ENCODE data around the gene CPED1. TPM values are rescaled to one million over a fixed set of nuclear protein-coding genes. Genes with fewer than 3 reads are reported as not detected.
"Not testable (repeated sequence)": the region's sequence is repeated elsewhere in the genome, so short reads cannot be mapped to it uniquely, and the experiment has no call there.

Gene CPED1
- total RNA-seq, 1 experiment from 2014 or later: 4.9 TPM

- in situ Hi-C loops (cut with HindIII; ENCODE audit: low pct_unique_long_range_greater_than_20kb, low sequenced_read_pairs): no loop called here
- no peak for DNase-seq (ENCODE audit: low read depth, low spot score)
Measured at GRCh38 chr7:121085922-121086321, 97.4 kb downstream of the CPED1 start.

GRCh38 chr7:121088870-121089269 lies 100.4 kb downstream of the CPED1 start:
- in situ Hi-C loops (cut with HindIII; ENCODE audit: low pct_unique_long_range_greater_than_20kb, low sequenced_read_pairs): no loop called here
- DNase-seq (ENCODE audit: low read depth, low spot score): no peak

- in situ Hi-C loops (cut with HindIII; ENCODE audit: low pct_unique_long_range_greater_than_20kb, low sequenced_read_pairs): no loop called here
- DNase-seq (ENCODE audit: low read depth, low spot score): no peak
Measured at GRCh38 chr7:121094829-121095228, 106.3 kb downstream of the CPED1 start.

GRCh38 chr7:121097577-121097976 lies 109.1 kb downstream of the CPED1 start:
- in situ Hi-C loops (cut with HindIII; ENCODE audit: low pct_unique_long_range_greater_than_20kb, low sequenced_read_pairs): no loop called here
- DNase-seq (ENCODE audit: low read depth, low spot score): peak; percentile 47

- in situ Hi-C loops (cut with HindIII; ENCODE audit: low pct_unique_long_range_greater_than_20kb, low sequenced_read_pairs): no loop called here
- no peak for DNase-seq (ENCODE audit: low read depth, low spot score)
Measured at GRCh38 chr7:121099572-121099971, 111.1 kb downstream of the CPED1 start.

GRCh38 chr7:121101083-121101482 lies 112.6 kb downstream of the CPED1 start:
- DNase-seq (ENCODE audit: low read depth, low spot score): no peak
- in situ Hi-C loops (cut with HindIII; ENCODE audit: low pct_unique_long_range_greater_than_20kb, low sequenced_read_pairs): no loop called here

- no peak for DNase-seq (ENCODE audit: low read depth, low spot score)
- in situ Hi-C loops (cut with HindIII; ENCODE audit: low pct_unique_long_range_greater_than_20kb, low sequenced_read_pairs): no loop called here
Measured at GRCh38 chr7:121101621-121102020, 113.1 kb downstream of the CPED1 start.

- no peak for DNase-seq (ENCODE audit: low read depth, low spot score)
- in situ Hi-C loops (cut with HindIII; ENCODE audit: low pct_unique_long_range_greater_than_20kb, low sequenced_read_pairs): no loop called here
Measured at GRCh38 chr7:121102619-121103018, 114.1 kb downstream of the CPED1 start.

- in situ Hi-C loops (cut with HindIII; ENCODE audit: low pct_unique_long_range_greater_than_20kb, low sequenced_read_pairs): no loop called here
Measured at GRCh38 chr7:121103086-121103485, 114.6 kb downstream of the CPED1 start.

GRCh38 chr7:121103579-121103978 lies 115.1 kb downstream of the CPED1 start:
- in situ Hi-C loops (cut with HindIII; ENCODE audit: low pct_unique_long_range_greater_than_20kb, low sequenced_read_pairs): no loop called here
- no peak for DNase-seq (ENCODE audit: low read depth, low spot score)

More at GRCh38 chr7:121103086-121103485, 114.6 kb downstream of the CPED1 start:
- DNase-seq (ENCODE audit: low read depth, low spot score): no peak

GRCh38 chr7:121105262-121105661 lies 116.8 kb downstream of the CPED1 start:
- in situ Hi-C loops (cut with HindIII; ENCODE audit: low pct_unique_long_range_greater_than_20kb, low sequenced_read_pairs): no loop called here

GRCh38 chr7:121107923-121108498 lies 119.5 kb downstream of the CPED1 start:
- in situ Hi-C loops (cut with HindIII; ENCODE audit: low pct_unique_long_range_greater_than_20kb, low sequenced_read_pairs): no loop called here
- DNase-seq (ENCODE audit: low read depth, low spot score): peak; percentile 89

More at GRCh38 chr7:121105262-121105661, 116.8 kb downstream of the CPED1 start:
- DNase-seq (ENCODE audit: low read depth, low spot score): no peak

GRCh38 chr7:121109145-121109544 lies 120.6 kb downstream of the CPED1 start:
- in situ Hi-C loops (cut with HindIII; ENCODE audit: low pct_unique_long_range_greater_than_20kb, low sequenced_read_pairs): no loop called here
- peak; percentile 95 for DNase-seq (ENCODE audit: low read depth, low spot score)

- in situ Hi-C loops (cut with HindIII; ENCODE audit: low pct_unique_long_range_greater_than_20kb, low sequenced_read_pairs): no loop called here
- no peak for DNase-seq (ENCODE audit: low read depth, low spot score)
Measured at GRCh38 chr7:121113288-121113687, 124.8 kb downstream of the CPED1 start.

GRCh38 chr7:121116396-121116795 lies 127.9 kb downstream of the CPED1 start:
- in situ Hi-C loops (cut with HindIII; ENCODE audit: low pct_unique_long_range_greater_than_20kb, low sequenced_read_pairs): no loop called here
- no peak for DNase-seq (ENCODE audit: low read depth, low spot score)

GRCh38 chr7:121119047-121119446 lies 130.5 kb downstream of the CPED1 start:
- in situ Hi-C loops (cut with HindIII; ENCODE audit: low pct_unique_long_range_greater_than_20kb, low sequenced_read_pairs): no loop called here
- no peak for DNase-seq (ENCODE audit: low read depth, low spot score)

- in situ Hi-C loops (cut with HindIII; ENCODE audit: low pct_unique_long_range_greater_than_20kb, low sequenced_read_pairs): no loop called here
- no peak for DNase-seq (ENCODE audit: low read depth, low spot score)
Measured at GRCh38 chr7:121123032-121123431, 134.5 kb downstream of the CPED1 start.

- in situ Hi-C loops (cut with HindIII; ENCODE audit: low pct_unique_long_range_greater_than_20kb, low sequenced_read_pairs); DNase-seq (ENCODE audit: low read depth, low spot score): not testable (repeated sequence)
Measured at GRCh38 chr7:121125454-121125853, 136.9 kb downstream of the CPED1 start.

GRCh38 chr7:121126201-121126600 lies 137.7 kb downstream of the CPED1 start:
- in situ Hi-C loops (cut with HindIII; ENCODE audit: low pct_unique_long_range_greater_than_20kb, low sequenced_read_pairs): no loop called here
- DNase-seq (ENCODE audit: low read depth, low spot score): no peak
